Activated naive CD4-positive, alpha-beta T cell (primary cell): ENCODE results near the gene ZNF576.
"Not testable (repeated sequence)": the region's sequence is repeated elsewhere in the genome, so short reads cannot be mapped to it uniquely, and the experiment has no call there.

ENCODE experiments used
- DNase-seq, 4 experiments: peaks; one replicate each; lab custom pipeline; 2025; lab: John Stamatoyannopoulos, UW

Gene ZNF576, protein sequence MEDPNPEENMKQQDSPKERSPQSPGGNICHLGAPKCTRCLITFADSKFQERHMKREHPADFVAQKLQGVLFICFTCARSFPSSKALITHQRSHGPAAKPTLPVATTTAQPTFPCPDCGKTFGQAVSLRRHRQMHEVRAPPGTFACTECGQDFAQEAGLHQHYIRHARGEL

GRCh38 chr19:43595999-43596841 lies at the start of gene ZNF576, which contains the start of gene IRGQ:
Gene ZNF576, plus strand, starts transcription at chr19:43596595. Its CDS starts 514 bp downstream, at chr19:43597109.
Gene IRGQ, minus strand, starts transcription at chr19:43596134. Its CDS starts 796 bp downstream, at chr19:43595338.
- peak; percentile 99 to 100 (median 100) for DNase-seq

- DNase-seq = not testable (repeated sequence)
Observed at GRCh38 chr19:43547926-43548325, 48.5 kb upstream of the ZNF576 start.

- no peak for DNase-seq
Observed at GRCh38 chr19:43548706-43549105, 47.7 kb upstream of the ZNF576 start.

DNA sequence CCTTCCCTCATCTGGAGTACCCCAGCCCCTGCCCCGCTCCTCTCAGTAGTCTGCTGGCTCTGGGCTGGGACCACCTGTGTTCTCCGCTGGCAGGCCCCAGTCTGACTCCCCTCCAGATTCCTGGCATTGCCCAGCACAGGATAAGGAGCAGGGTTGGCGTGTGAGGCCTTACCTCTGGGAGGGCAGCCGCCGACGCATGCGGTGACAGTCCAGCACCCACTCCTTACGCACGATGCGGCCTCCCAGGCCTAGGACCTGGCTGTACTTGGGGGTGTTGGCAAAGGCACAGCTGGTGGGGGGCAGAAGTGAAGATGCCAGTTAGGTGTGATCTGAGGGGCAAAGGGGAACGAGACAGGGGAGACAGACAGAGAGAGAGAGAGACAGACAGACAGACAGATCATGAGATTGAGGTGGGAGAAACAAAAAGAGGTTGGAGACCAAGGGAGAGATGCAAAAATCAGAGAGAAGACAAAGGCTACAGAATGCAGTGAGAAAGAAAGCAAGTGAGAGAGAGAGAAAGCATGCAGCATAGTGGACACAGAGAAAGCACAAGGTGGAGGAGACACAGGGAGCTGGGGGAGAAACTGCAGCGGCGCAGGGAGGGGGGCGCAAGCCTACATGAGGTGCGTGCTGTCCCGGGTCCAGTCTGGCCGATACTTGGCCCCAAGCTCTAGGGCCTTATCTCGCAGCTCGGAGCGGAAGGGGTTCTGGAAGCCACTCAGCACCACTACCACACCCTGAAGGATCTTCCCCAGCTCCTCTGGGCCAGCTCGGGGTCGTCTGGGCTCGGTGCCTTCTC lies 44.8 kb upstream of the ZNF576 start:
- no peak for DNase-seq

DNA sequence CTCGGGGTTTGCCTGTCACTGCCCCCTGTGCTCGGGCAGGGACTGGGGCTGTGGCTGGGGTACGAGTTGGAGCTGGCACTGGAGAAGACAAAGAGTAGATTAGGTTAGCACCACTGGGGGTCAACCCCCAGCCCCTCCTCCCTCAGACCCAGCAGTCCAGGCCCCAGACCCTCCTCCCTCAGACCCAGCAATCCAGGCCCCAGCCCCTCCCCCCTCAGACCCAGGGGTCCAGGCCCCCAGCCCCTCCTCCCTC lies 44.3 kb upstream of the ZNF576 start:
- no peak for DNase-seq

GRCh38 chr19:43552616-43553015 lies 43.8 kb upstream of the ZNF576 start:
- no peak for DNase-seq

GRCh38 chr19:43553656-43554055 lies 42.7 kb upstream of the ZNF576 start:
- DNase-seq = no peak

DNA sequence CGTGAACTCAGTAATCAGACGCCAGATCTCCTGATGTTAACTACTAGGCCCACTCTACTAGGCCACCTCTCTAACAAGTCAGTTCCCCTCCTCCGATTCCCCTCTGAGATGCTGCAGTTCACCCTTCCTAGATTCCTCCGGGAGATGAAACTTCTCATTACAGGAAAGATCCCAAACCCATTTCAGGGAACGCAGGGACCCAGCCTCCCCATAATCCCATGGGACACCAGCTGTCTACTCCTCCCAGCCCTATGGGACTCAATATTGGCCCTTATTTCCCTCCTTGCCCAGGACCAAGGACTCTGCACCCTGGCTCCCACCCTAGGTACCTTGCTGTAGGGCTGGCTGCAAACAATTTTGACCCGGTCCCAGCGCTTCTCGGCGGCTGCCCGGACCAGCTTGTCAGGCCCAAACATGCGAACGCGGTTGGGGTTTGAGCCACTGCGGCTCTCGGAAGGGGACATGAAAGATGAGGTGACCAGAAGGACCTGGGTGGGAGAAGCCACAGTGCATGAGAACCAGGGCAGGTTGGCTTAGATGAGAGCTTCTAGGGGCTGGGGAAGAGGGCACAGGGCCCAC lies 42.0 kb upstream of the ZNF576 start:
- DNase-seq = no peak

DNA sequence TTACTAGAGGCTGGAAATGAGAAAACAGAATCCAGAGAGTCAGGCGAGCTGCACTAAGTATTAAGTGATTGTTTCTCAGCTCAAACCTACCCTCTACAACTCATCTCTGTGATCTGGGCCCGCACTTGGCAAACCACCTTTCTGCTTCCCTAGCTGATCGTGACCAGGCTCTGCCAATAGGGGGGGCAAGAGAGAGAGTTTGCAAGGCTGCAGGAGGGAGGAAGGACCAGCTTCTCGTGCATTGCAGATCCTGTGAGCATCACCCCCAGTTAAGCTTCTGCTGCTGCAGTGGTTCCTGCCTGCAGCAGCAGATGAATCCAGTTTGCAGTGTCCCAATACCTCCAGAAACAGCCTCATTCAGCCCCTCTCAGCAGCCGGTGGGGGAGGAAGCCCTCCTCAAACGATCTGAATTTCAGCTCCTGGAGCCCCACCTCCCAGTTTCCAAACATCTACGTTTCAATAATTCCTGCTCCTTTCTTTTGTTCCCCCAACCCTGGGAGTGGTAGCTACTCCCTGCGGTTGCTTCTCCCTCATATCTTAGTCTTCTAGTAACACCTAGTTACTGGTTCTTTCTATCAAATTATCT lies 41.1 kb upstream of the ZNF576 start:
- DNase-seq = peak; percentile 41 to 76 (median 62)

DNA sequence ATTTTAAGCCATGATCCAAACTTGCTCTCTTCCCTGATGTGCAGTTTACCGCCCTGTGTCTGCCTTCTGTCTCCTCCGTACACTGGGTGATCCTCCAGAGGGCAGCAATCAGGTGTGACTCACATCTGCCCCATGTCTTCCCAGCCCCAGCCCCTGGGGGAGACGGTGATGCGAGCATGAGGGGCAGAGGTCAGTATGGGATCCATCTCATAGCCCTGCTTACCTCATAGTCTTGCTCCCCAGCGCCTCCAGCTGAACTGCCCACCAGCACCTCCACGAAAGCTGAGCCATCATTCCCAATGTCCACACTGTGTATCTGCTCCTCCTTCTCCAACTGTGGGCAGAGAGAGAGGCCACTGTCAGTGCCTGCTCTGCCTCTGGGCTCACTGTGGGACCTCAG lies 35.7 kb upstream of the ZNF576 start:
- no peak for DNase-seq

GRCh38 chr19:43561139-43561970 lies 35.0 kb upstream of the ZNF576 start:
- DNase-seq = no peak

DNA sequence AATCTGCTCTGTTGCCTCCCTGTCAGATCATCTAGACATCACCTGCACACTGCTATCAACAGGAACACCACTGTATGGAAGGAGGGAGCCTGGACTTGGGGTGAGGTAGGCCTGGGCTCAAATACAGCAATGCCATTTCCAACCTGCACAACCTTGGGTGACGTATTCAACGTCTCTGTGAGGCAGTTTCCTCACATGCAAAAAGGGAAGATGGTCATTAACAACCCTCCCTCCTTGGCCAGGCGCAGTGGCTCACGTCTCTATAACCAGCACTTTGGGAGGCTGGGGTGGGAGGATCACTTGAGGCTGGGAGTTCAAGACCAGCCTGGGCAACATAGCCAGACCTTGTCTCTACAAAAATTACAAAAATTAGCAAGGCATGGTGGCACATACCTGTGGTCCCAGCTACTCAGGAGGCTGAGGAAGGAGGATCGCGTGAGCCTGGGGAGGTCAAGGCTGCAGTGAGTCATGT lies 34.1 kb upstream of the ZNF576 start:
- no peak for DNase-seq

GRCh38 chr19:43562698-43563241 lies 33.6 kb upstream of the ZNF576 start:
- peak in 3 of 4 experiments; percentile 20 to 62 (median 45) for DNase-seq

GRCh38 chr19:43563816-43564457 lies 32.5 kb upstream of the ZNF576 start:
- no peak for DNase-seq

DNA sequence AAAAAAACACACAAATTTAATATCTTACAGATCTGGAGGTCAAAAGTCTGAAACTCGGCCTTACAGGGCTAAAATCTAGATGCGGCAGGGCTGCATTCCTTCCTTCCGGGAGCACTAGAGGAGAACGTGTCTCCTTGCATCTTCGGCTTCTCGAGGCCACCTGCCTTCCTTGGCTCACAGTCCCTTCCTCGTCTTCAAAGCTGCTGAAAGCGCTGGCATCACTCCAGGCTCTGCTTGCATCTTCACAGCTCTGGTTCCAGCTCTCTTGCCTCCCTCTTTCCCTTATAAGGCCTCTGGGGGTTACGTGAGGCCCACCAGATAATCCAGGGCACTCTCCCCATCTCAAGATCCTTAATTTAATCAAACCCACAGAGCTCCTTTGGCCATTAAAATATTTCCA lies 31.6 kb upstream of the ZNF576 start:
- DNase-seq = no peak

- no peak for DNase-seq
Observed at GRCh38 chr19:43569657-43570056, 26.7 kb upstream of the ZNF576 start.

DNA sequence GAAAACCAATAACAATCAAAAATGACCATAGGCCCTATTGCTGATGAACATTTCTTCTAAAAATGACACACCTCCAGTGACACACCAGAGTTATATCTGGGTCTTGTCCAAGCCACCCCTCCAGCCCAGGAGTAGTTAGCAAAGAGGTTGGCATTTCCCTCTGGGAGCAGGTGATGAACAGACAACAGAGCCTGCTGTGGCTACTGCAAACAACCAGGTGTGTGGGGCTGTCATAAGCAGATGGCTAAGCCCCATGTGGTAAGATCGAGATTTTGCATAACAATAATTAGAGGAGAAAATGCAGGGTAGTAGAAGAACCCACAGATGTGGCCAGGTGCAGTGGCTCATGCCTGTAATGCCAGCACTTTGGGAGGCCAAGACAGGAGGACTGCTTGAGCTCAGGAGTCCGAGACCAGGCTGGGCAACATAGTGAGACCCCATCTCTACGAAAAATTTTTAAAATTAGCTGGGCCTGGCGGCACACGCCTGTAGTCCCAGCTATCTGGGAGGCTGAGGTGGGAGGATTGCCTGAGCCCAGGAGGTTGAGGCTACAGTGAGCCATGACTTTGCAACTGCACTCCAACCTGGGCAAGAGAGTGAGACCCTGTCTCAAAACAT lies 26.1 kb upstream of the ZNF576 start:
- no peak for DNase-seq

DNA sequence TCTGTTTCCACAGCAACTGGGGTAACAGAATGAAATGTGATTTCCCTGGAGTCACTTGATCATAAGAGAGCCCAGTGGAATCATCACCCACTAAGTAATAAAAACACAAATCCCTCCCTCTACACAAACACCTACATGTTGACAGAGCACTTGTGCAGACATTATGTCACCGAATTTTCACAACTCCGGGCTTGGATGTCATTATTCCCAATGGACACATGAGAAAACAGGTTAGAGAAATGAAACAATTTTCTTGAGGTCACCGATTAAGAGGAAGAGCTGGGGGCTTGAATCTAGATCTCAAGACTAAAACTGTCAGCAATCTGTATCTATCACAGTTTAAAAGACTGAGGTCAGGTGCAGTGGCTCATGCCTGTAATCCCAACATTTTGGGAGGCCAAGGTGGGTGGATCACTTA lies 24.2 kb upstream of the ZNF576 start:
- DNase-seq = no peak

GRCh38 chr19:43574424-43575155 lies 21.8 kb upstream of the ZNF576 start:
- DNase-seq = no peak
